HL-60 (cell line): Measurements from ENCODE around the gene CPLX3.

Experiments
- DNase-seq, 2 experiments: peaks; one replicate each; pipeline ENCODE4 v3.0.0-alpha.2; 2010 to 2020; ENCODE audit warnings: low read depth in 1 of 2, low spot score in 1 of 2
- H3K27ac ChIP-seq: fragments of 250-450 bp; sonication (Bioruptor Pico); replicated peaks from 2 replicates; pipeline ENCODE4 v1.5.1; 2020; ENCODE audit warnings: mild to moderate bottlenecking, moderate library complexity
- H3K27me3 ChIP-seq: fragments of 250-450 bp; sonication (Bioruptor Pico); 2 replicates; pipeline ENCODE4 v1.5.1; 2021; ENCODE audit warnings: mild to moderate bottlenecking, moderate library complexity; ENCODE audit not compliant: insufficient read depth, poor library complexity, severe bottlenecking
- H3K4me3 ChIP-seq: replicated peaks from 2 replicates; pipeline ENCODE4 v1.5.1; 2011; ENCODE audit warnings: mild to moderate bottlenecking, control low read depth, low read length; ENCODE audit not compliant: insufficient read depth
- GABPA ChIP-seq: IDR thresholded peaks from 2 replicates; pipeline ENCODE4 v1.6.1; 2012; ENCODE audit warnings: low read depth
- POLR2AphosphoS5 ChIP-seq: IDR thresholded peaks from 2 replicates; pipeline ENCODE4 v1.6.1; 2012; ENCODE audit warnings: low read depth
- SPI1 ChIP-seq: IDR thresholded peaks from 2 replicates; pipeline ENCODE4 v1.6.1; 2012; ENCODE audit warnings: low read depth, mild to moderate bottlenecking, borderline replicate concordance
- TF ChIP-seq, protein P1 (sequence below): IDR thresholded peaks from one replicate; pipeline ENCODE4 v1.5.1; 2011; ENCODE audit warnings: low read length, control low read depth, inconsistent platforms; ENCODE audit not compliant: insufficient read depth
- TF ChIP-seq, protein P2 (sequence below): IDR thresholded peaks from 2 replicates; pipeline ENCODE4 v1.6.1; 2012; ENCODE audit warnings: low read depth; ENCODE audit not compliant: insufficient replicate concordance

The CPLX3 gene

DNA sequence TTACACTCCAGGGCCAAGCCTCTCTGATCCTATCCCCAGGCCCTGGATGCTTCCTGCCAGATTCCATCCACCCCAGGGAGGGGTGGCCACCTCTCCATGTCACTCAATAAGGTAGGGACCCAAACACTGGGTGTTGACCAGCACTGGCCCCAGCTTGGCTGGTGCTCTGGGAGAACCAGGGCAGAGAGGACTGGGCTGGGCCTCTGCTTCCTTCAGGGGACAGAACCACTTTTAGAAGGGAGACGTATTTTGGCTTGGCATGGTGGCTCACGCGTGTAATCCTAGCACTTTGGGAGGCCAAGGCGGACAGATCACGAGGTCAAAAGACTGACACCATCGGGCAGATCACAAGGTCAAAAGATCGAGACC, 4.7 kb upstream of the CPLX3 start:
- DNase-seq = no peak
- TF ChIP-seq, protein P1, sequence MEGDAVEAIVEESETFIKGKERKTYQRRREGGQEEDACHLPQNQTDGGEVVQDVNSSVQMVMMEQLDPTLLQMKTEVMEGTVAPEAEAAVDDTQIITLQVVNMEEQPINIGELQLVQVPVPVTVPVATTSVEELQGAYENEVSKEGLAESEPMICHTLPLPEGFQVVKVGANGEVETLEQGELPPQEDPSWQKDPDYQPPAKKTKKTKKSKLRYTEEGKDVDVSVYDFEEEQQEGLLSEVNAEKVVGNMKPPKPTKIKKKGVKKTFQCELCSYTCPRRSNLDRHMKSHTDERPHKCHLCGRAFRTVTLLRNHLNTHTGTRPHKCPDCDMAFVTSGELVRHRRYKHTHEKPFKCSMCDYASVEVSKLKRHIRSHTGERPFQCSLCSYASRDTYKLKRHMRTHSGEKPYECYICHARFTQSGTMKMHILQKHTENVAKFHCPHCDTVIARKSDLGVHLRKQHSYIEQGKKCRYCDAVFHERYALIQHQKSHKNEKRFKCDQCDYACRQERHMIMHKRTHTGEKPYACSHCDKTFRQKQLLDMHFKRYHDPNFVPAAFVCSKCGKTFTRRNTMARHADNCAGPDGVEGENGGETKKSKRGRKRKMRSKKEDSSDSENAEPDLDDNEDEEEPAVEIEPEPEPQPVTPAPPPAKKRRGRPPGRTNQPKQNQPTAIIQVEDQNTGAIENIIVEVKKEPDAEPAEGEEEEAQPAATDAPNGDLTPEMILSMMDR = no peak
- TF ChIP-seq SPI1 = no peak
- TF ChIP-seq GABPA = no peak
- TF ChIP-seq POLR2AphosphoS5 = no peak
- TF ChIP-seq, protein P2, sequence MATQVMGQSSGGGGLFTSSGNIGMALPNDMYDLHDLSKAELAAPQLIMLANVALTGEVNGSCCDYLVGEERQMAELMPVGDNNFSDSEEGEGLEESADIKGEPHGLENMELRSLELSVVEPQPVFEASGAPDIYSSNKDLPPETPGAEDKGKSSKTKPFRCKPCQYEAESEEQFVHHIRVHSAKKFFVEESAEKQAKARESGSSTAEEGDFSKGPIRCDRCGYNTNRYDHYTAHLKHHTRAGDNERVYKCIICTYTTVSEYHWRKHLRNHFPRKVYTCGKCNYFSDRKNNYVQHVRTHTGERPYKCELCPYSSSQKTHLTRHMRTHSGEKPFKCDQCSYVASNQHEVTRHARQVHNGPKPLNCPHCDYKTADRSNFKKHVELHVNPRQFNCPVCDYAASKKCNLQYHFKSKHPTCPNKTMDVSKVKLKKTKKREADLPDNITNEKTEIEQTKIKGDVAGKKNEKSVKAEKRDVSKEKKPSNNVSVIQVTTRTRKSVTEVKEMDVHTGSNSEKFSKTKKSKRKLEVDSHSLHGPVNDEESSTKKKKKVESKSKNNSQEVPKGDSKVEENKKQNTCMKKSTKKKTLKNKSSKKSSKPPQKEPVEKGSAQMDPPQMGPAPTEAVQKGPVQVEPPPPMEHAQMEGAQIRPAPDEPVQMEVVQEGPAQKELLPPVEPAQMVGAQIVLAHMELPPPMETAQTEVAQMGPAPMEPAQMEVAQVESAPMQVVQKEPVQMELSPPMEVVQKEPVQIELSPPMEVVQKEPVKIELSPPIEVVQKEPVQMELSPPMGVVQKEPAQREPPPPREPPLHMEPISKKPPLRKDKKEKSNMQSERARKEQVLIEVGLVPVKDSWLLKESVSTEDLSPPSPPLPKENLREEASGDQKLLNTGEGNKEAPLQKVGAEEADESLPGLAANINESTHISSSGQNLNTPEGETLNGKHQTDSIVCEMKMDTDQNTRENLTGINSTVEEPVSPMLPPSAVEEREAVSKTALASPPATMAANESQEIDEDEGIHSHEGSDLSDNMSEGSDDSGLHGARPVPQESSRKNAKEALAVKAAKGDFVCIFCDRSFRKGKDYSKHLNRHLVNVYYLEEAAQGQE = no peak
- H3K27me3 ChIP-seq = peaks cover 8% of the 10 kb centered on the region
- H3K4me3 ChIP-seq = no peak overlapping the region
- no peak overlapping the region for H3K27ac ChIP-seq

DNA sequence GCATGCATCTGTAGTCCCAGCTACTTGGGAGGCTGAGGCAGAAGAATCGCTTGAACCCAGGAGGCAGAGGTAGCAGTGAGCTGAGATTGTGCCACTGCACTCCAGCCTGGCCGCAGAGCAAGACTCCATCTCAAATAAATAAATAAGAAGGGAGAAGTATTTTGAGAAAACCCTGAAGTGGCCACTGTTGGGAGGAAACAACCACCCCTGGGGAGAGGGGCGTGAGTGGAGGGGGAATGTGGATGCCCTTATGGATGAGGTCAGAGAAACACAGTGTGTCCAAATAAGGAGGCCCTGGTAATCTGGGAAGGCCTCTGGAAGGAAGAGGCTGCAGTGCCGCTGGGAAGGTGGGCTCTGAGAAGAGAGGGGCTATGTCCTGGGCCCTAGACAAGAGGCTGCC, 4.2 kb upstream of the CPLX3 start:
- H3K27ac ChIP-seq = no peak overlapping the region
- H3K27me3 ChIP-seq = peaks cover 13% of the 10 kb centered on the region
- TF ChIP-seq, protein P1 = no peak
- TF ChIP-seq POLR2AphosphoS5 = no peak
- no peak for TF ChIP-seq SPI1
- TF ChIP-seq, protein P2 = no peak
- no peak for TF ChIP-seq GABPA
- H3K4me3 ChIP-seq = no peak overlapping the region
- no peak for DNase-seq

DNA sequence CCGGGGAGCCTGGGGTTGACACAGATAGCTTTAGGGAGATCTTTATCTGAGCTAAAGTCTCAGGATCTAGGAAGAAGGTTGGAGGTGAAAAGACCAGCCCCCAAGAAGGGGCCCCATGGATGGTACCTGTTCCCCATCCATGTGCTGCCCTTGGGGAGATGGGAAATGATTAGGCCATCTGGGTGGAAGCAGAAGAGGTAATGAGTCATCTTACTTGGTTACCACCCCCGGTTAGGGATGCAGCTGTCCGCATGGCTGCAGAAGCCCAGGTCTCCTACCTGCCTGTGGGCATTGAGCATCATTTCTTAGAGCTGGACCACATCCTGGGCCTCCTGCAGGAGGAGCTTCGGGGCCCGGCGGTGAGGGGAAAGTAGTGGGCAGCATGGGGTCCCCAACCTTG, 3.1 kb upstream of the CPLX3 start:
- DNase-seq = no peak
- Histone ChIP-seq H3K27me3 (peaks cover 16% of the 10 kb centered on the region), H3K27ac (no peak overlapping the region), H3K4me3 (no peak overlapping the region)
- TF ChIP-seq SPI1 (no peak), POLR2AphosphoS5 (no peak), GABPA (no peak)
- TF ChIP-seq, protein P2 = no peak
- TF ChIP-seq, protein P1 = no peak
